ENCODE results near the gene UST.

UST gene

DNA sequence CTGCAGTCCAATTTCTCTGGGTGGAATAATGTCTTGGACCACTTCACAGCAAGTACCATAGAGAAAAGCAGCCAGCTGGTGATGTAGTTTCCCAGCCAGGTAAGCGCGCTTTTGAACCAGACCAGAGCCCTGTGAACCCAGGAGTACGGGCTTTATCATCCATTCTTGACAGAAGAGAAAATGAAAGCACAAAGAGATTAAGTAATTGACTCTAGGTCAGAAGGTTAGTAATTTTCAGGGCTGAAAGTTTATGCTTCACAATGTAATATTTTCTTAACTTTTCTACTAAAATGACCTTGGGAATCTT is 7.1 kb upstream of the UST start:
- Histone ChIP-seq H3K36me3 (ENCODE audit: control insufficient read depth, low read length) (no peaks in the 10 kb centered on the region), H3F3A (ENCODE audit: control insufficient read depth, insufficient read depth) (no peaks in the 10 kb centered on the region), H3K27me3 (ENCODE audit: control insufficient read depth, low read length) (peaks cover 18% of the 10 kb centered on the region), H3K27ac (ENCODE audit: low read depth, low read length) (no peak overlapping the region), H4K20me1 (ENCODE audit: control insufficient read depth, insufficient read depth, low read depth, low read length) (no peaks in the 10 kb centered on the region), H3K79me2 (ENCODE audit: control insufficient read depth, low read length) (no peaks in the 10 kb centered on the region), H3K4me1 (ENCODE audit: control insufficient read depth, low read length) (no peaks in the 10 kb centered on the region), H3K9me2 (replicated peaks; ENCODE audit: control insufficient read depth, low read length) (no peaks in the 10 kb centered on the region), H3K4me3 (ENCODE audit: low read length) (no peak overlapping the region), H3K9me3 (ENCODE audit: control insufficient read depth, insufficient read depth, low read length) (no peaks in the 10 kb centered on the region), H3K4me2 (ENCODE audit: low read length) (no peak overlapping the region)
- no peak for TF ChIP-seq EZH2phosphoT487 (IDR thresholded peaks at IDR 0.05; ENCODE audit: borderline replicate concordance, low read length)
- TF ChIP-seq, protein P1, sequence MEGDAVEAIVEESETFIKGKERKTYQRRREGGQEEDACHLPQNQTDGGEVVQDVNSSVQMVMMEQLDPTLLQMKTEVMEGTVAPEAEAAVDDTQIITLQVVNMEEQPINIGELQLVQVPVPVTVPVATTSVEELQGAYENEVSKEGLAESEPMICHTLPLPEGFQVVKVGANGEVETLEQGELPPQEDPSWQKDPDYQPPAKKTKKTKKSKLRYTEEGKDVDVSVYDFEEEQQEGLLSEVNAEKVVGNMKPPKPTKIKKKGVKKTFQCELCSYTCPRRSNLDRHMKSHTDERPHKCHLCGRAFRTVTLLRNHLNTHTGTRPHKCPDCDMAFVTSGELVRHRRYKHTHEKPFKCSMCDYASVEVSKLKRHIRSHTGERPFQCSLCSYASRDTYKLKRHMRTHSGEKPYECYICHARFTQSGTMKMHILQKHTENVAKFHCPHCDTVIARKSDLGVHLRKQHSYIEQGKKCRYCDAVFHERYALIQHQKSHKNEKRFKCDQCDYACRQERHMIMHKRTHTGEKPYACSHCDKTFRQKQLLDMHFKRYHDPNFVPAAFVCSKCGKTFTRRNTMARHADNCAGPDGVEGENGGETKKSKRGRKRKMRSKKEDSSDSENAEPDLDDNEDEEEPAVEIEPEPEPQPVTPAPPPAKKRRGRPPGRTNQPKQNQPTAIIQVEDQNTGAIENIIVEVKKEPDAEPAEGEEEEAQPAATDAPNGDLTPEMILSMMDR (IDR thresholded peaks at IDR 0.05; ENCODE audit: low read depth, low read length, poor library complexity, severe bottlenecking) = no peak

DNA sequence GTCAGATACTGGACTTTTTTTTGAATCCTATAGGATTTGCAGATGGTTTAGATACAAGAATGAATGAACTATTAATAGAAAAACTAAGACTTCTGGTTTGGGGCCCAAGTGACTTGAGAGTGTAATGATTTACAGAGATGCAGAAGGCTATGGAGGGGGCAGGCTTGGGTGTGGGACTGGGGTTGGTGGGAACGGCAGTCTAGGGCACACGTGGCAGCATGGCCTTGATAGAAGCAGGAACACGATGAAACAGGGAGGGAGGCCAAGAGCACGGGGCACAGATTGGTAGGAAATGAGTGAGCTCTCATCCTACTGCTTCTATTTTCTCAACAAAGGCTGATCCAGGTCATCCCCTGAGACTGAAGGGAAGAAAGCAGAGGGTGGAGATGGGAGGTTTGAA is 3.4 kb upstream of the UST start:
- Histone ChIP-seq H3K9me2 (replicated peaks; ENCODE audit: control insufficient read depth, low read length) (no peaks in the 10 kb centered on the region), H3K4me1 (ENCODE audit: control insufficient read depth, low read length) (peaks cover 11% of the 10 kb centered on the region), H3K9me3 (ENCODE audit: control insufficient read depth, insufficient read depth, low read length) (no peaks in the 10 kb centered on the region), H3K36me3 (ENCODE audit: control insufficient read depth, low read length) (no peaks in the 10 kb centered on the region), H3K4me2 (ENCODE audit: low read length) (no peak overlapping the region), H3K4me3 (ENCODE audit: low read length) (no peak overlapping the region), H3F3A (ENCODE audit: control insufficient read depth, insufficient read depth) (no peaks in the 10 kb centered on the region), H4K20me1 (ENCODE audit: control insufficient read depth, insufficient read depth, low read depth, low read length) (no peaks in the 10 kb centered on the region), H3K79me2 (ENCODE audit: control insufficient read depth, low read length) (no peaks in the 10 kb centered on the region), H3K27me3 (ENCODE audit: control insufficient read depth, low read length) (peaks cover 51% of the 10 kb centered on the region), H3K27ac (ENCODE audit: low read depth, low read length) (no peak overlapping the region)
- TF ChIP-seq EZH2phosphoT487 (IDR thresholded peaks at IDR 0.05; ENCODE audit: borderline replicate concordance, low read length) = no peak
- TF ChIP-seq, protein P1 (IDR thresholded peaks at IDR 0.05; ENCODE audit: low read depth, low read length, poor library complexity, severe bottlenecking) = no peak

DNA sequence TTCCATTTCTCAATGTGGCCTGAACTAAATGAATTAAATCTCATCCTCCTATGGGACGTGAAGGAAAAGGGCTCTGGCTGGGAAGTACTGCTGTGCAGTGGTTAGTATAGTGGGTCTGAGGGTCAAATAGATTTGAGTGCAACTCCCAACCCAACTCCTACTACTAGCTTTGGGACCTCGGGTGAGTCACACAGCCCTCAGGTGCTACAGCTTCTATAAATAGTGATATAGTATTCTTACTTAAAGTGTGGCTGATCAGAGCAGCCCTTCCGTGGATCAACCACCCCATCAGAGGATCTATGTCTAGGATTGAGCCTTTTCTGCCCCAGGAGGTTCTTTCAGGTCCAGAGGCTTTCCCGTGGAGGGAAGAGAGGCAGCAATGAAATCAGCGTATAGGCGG is 904 bp upstream of the UST start:
- TF ChIP-seq EZH2phosphoT487 (IDR thresholded peaks at IDR 0.05; ENCODE audit: borderline replicate concordance, low read length) = no peak
- TF ChIP-seq, protein P1 (IDR thresholded peaks at IDR 0.05; ENCODE audit: low read depth, low read length, poor library complexity, severe bottlenecking) = no peak
- peak overlapping the region; percentile 79 for H3K4me2 ChIP-seq (ENCODE audit: low read length)
- no peaks in the 10 kb centered on the region for H3F3A ChIP-seq (ENCODE audit: control insufficient read depth, insufficient read depth)
- H3K79me2 ChIP-seq (ENCODE audit: control insufficient read depth, low read length) = no peaks in the 10 kb centered on the region
- H3K9me2 ChIP-seq (replicated peaks; ENCODE audit: control insufficient read depth, low read length) = no peaks in the 10 kb centered on the region
- H3K4me3 ChIP-seq (ENCODE audit: low read length) = peak overlapping the region; percentile 65
- peaks cover 11% of the 10 kb centered on the region for H3K4me1 ChIP-seq (ENCODE audit: control insufficient read depth, low read length)
- H4K20me1 ChIP-seq (ENCODE audit: control insufficient read depth, insufficient read depth, low read depth, low read length) = no peaks in the 10 kb centered on the region
- no peak overlapping the region for H3K27ac ChIP-seq (ENCODE audit: low read depth, low read length)
- no peaks in the 10 kb centered on the region for H3K9me3 ChIP-seq (ENCODE audit: control insufficient read depth, insufficient read depth, low read length)
- H3K36me3 ChIP-seq (ENCODE audit: control insufficient read depth, low read length) = no peaks in the 10 kb centered on the region
- H3K27me3 ChIP-seq (ENCODE audit: control insufficient read depth, low read length) = peaks cover 69% of the 10 kb centered on the region

DNA sequence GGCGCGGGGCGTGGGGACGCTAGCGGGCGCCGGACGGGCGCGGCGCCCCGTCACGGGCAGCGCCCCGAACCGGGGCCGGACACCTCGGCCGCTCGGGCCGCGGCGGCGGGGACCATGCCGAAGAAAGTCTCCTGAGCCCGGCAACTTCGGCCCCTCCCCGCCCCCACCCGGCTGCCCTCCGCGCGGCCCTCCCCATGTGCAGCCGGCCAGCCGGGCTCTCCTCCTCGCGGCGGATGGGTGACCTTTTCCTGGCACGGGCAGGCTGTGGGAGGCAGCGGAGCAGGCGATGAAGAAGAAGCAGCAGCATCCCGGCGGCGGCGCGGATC is 278 bp downstream of the UST start:
- no peaks in the 10 kb centered on the region for H3F3A ChIP-seq (ENCODE audit: control insufficient read depth, insufficient read depth)
- peak overlapping the region; percentile 79 for H3K4me2 ChIP-seq (ENCODE audit: low read length)
- no peaks in the 10 kb centered on the region for H3K9me2 ChIP-seq (replicated peaks; ENCODE audit: control insufficient read depth, low read length)
- TF ChIP-seq, protein P1 (IDR thresholded peaks at IDR 0.05; ENCODE audit: low read depth, low read length, poor library complexity, severe bottlenecking) = no peak
- TF ChIP-seq EZH2phosphoT487 (IDR thresholded peaks at IDR 0.05; ENCODE audit: borderline replicate concordance, low read length) = no peak
- H4K20me1 ChIP-seq (ENCODE audit: control insufficient read depth, insufficient read depth, low read depth, low read length) = no peaks in the 10 kb centered on the region
- peak overlapping the region; percentile 65 for H3K4me3 ChIP-seq (ENCODE audit: low read length)
- H3K27ac ChIP-seq (ENCODE audit: low read depth, low read length) = no peak overlapping the region
- no peaks in the 10 kb centered on the region for H3K36me3 ChIP-seq (ENCODE audit: control insufficient read depth, low read length)
- H3K79me2 ChIP-seq (ENCODE audit: control insufficient read depth, low read length) = no peaks in the 10 kb centered on the region
- H3K27me3 ChIP-seq (ENCODE audit: control insufficient read depth, low read length) = peaks cover 68% of the 10 kb centered on the region
- no peaks in the 10 kb centered on the region for H3K9me3 ChIP-seq (ENCODE audit: control insufficient read depth, insufficient read depth, low read length)
- peaks cover 11% of the 10 kb centered on the region for H3K4me1 ChIP-seq (ENCODE audit: control insufficient read depth, low read length)
